Tibial nerve (tissue), 4 donors: ENCODE data around the gene CDCA5. TPM values are rescaled to one million over a fixed set of nuclear protein-coding genes. Genes with fewer than 3 reads are reported as not detected.

Source experiments
- DNase-seq, 2 donors: peaks; one replicate each; pipeline ENCODE4 v3.0.0-alpha.2; 2019; ENCODE audit warnings: low spot score in 2 of 2
- H3K27ac ChIP-seq, 4 donors: fragments of 200-600 bp; sonication (generic) in 3 of 4; one replicate each; pipeline ENCODE4 v1.5.1; 2017 to 2019; ENCODE audit warnings: mild to moderate bottlenecking in 1 of 4
- H3K27me3 ChIP-seq, 2 donors: fragments of 200-600 bp; sonication (generic) in 1 of 2; one replicate each; pipeline versions ENCODE4 v1.5.1 to v1.6.0; 2017 to 2019
- H3K36me3 ChIP-seq, 3 donors: fragments of 200-600 bp; sonication (generic); one replicate each; pipeline ENCODE4 v1.5.1; 2018 to 2019
- H3K4me1 ChIP-seq, 4 donors: fragments of 200-600 bp; sonication (generic) in 3 of 4; one replicate each; pipeline ENCODE4 v1.5.1; 2017 to 2019
- H3K4me3 ChIP-seq, 4 donors: fragments of 200-600 bp; sonication (generic) in 3 of 4; one replicate each; pipeline ENCODE4 v1.5.1; 2017 to 2019; ENCODE audit warnings: mild to moderate bottlenecking in 1 of 4, moderate library complexity in 1 of 4
- H3K9me3 ChIP-seq, 4 donors: fragments of 200-600 bp; sonication (generic) in 3 of 4; one replicate each; pipeline ENCODE4 v1.5.1; 2017 to 2019
- CTCF ChIP-seq, 5 experiments: fragments of 200-600 bp in 3 of 5; fragments of 450-650 bp in 2 of 5; sonication (generic) in 3 of 5; IDR thresholded peaks; one replicate each; pipeline ENCODE4 v1.5.1; 2016 to 2019; ENCODE audit warnings: antibody characterized with exemption in 5 of 5, mild to moderate bottlenecking in 3 of 5, moderate library complexity in 2 of 5
- EP300 ChIP-seq, 2 donors: sonication (generic); formaldehyde crosslinking; IDR thresholded peaks; one replicate each; pipeline ENCODE4 v1.6.1; 2017; ENCODE audit warnings: antibody characterized with exemption in 2 of 2, mild to moderate bottlenecking in 1 of 2
- POLR2A ChIP-seq, 2 donors: fragments of 450-650 bp; IDR thresholded peaks; one replicate each; pipeline ENCODE4 v1.6.1; 2017; ENCODE audit warnings: antibody characterized with exemption in 2 of 2, mild to moderate bottlenecking in 2 of 2, moderate library complexity in 2 of 2
- WGBS, 2 donors: methylation state at CpG; one replicate each; pipeline ENCODE4 v1.1.5; 2018; 5-methylcytosine and 5-hydroxymethylcytosine counted together
- total RNA-seq, 4 donors: library from RNA; depleted of rRNA; stranded (reverse); fragments of >200 nt; gene quantifications; one replicate each; pipeline ENCODE4 v1.1.0, GENCODE V29; 2016

Gene CDCA5
- total RNA-seq, 4 donors from 2014 or later: 0.90 to 1.3 TPM; not detected in 2

DNA sequence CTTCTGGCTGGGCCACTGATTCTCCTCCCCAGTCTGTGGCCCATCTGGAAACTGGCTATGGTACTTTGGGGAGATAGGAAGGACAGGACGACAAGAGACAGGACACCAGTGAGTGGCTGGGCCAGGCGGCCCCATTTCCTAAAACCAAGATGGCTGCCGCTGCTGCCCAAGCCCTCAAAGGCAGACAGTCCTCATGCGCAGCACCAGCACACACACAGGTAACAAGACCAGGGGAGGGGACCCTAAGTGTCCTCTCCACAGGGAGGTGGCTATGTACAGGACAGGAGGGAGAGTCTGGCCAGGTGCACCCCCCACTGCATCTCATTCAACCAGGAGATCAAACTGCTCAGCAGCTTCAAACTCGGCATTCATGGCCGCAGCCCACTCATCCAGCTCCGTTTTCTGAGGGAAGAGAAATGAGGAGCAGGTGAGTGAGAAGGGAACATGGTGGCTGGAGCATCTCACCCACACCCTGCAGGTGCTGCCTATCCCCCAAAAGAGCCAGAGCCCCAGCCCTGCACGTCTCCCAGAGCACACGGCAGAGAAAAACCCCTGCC is 5.0 kb downstream of the CDCA5 start:
- Histone ChIP-seq H3K4me3 (no peak overlapping the region), H3K27ac (peak overlapping the region in 1 of 4 donors; percentile 10), H3K27me3 (no peaks in the 10 kb centered on the region), H3K9me3 (no peaks in the 10 kb centered on the region), H3K4me1 (peaks cover 0 to 9% (median 7%) of the 10 kb centered on the region in 4 donors), H3K36me3 (no peaks in the 10 kb centered on the region)
- no peak for TF ChIP-seq POLR2A (IDR thresholded peaks at IDR 0.05)
- TF ChIP-seq EP300 (IDR thresholded peaks at IDR 0.05): no peak
- TF ChIP-seq CTCF (IDR thresholded peaks at IDR 0.05): no peak
- 84 to 92% methylated on average over 9 of the region's 9 CpGs for WGBS, 2 donors
- no peak for DNase-seq

DNA sequence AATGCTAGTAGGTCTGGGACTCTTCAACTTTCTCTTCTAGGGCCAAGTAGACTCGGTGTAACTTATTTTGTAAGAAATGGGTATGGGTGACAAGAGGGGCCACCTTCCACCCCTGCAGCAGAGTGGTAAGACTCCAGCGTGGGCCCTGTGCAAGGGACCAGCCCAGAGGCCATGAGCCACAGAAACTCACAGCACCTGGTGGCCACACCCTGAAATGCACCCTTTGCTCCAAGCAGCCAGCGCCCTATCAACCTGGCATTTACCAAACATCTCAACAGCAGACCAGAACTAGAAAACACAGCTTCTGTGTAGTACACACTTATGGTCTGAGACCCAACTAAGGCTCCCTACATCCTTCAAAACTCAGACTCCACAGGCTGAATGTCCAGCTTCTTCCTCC is 5.7 kb downstream of the CDCA5 start:
- H3K9me3 ChIP-seq: no peaks in the 10 kb centered on the region
- peaks cover 0 to 2% (median 1%) of the 10 kb centered on the region in 4 donors for H3K4me1 ChIP-seq
- no peak for DNase-seq
- TF ChIP-seq EP300 (IDR thresholded peaks at IDR 0.05): no peak
- no peak for TF ChIP-seq POLR2A (IDR thresholded peaks at IDR 0.05)
- TF ChIP-seq CTCF (IDR thresholded peaks at IDR 0.05): peak in 3 of 5 experiments; percentile 17 to 53 (median 31)
- no peak overlapping the region for H3K4me3 ChIP-seq
- WGBS, 2 donors: 58 to 72% methylated on average over 2 to 3 of the region's 3 CpGs
- H3K27ac ChIP-seq: peak overlapping the region in 1 of 4 donors; percentile 10
- no peaks in the 10 kb centered on the region for H3K36me3 ChIP-seq
- no peaks in the 10 kb centered on the region for H3K27me3 ChIP-seq

DNA sequence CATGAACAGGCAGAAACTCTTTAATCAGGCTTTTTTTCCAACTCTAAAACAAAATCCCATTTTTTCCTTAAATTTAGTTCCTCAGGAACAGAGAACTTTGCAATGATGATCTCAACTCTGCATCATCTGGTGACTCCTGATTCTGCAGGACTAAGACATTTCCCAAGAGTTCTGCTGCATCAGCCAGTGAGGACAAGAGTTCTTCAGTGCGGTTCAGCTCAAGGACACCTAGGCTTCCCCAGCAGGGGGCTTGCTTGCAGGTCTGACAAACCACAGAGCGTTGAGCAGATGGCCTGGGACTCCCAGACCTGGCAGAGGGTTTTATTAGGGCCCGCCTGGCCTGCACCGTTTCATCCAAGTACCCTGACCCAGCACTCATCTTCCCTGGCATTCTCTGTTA is 6.4 kb downstream of the CDCA5 start:
- 72 to 82% methylated on average over 4 of the region's 4 CpGs for WGBS, 2 donors
- no peak overlapping the region for H3K27ac ChIP-seq
- no peaks in the 10 kb centered on the region for H3K36me3 ChIP-seq
- no peak overlapping the region for H3K4me3 ChIP-seq
- no peaks in the 10 kb centered on the region for H3K27me3 ChIP-seq
- no peak for TF ChIP-seq POLR2A (IDR thresholded peaks at IDR 0.05)
- TF ChIP-seq CTCF (IDR thresholded peaks at IDR 0.05): no peak
- TF ChIP-seq EP300 (IDR thresholded peaks at IDR 0.05): no peak
- no peaks in the 10 kb centered on the region for H3K4me1 ChIP-seq
- H3K9me3 ChIP-seq: no peaks in the 10 kb centered on the region
- no peak for DNase-seq

DNA sequence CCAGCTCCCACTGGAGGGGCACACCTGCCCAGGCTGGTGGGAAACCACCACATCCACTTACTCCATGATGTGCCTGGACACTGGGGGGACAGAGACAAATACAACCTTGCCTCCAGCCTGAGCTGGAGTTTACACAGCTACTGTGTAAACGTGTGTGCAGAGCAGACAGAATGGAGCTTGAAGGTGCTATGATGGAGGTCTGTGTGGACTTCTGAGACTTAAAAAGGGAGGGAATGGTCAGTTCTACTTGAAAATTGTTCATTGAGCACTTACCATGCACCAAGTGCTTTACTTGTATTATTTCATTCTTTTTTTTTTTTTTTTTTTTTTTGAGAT is 11.2 kb downstream of the CDCA5 start:
- Histone ChIP-seq H3K4me1 (no peaks in the 10 kb centered on the region), H3K4me3 (no peak overlapping the region), H3K36me3 (no peaks in the 10 kb centered on the region), H3K27ac (no peak overlapping the region), H3K9me3 (no peaks in the 10 kb centered on the region), H3K27me3 (no peaks in the 10 kb centered on the region)
- no peak for TF ChIP-seq EP300 (IDR thresholded peaks at IDR 0.05)
- TF ChIP-seq CTCF (IDR thresholded peaks at IDR 0.05): no peak
- TF ChIP-seq POLR2A (IDR thresholded peaks at IDR 0.05): no peak
- 64 to 75% methylated on average over 1 of the region's 1 CpG for WGBS, 2 donors
- DNase-seq: no peak

DNA sequence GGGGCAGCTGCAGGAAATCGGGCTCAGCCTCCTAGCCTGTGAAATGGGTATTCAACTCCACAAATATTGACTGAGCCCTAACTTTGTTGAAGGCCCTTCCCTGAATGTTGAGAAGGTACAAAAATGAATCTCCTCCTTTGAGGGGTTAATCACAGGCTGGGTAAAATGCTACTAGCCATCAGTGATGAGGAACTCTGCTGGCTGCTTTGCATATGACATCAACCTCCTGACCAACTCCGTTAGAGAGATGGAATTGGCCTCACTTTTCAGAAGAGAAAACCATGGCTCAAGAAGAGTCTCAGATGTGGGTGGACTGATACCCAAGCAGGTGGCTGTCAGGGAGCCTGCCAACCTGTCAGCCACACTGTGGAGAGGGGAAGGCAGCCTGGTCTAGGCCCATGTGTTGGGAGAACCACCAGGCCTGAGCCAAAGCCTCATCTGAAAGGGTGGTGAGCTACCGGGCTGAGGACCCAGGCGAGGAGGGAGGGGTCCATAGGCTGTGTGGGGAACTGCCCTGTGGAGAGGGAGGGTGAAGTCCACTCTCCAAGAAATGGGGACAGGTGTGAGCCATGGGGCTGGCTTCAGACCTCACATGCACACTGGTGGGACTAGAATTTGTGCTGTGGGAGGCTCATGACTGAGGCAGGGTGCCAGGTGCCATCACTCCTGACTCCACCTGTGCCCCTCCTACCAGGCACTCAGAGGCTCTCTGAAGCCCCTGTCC is 11.8 kb downstream of the CDCA5 start:
- no peaks in the 10 kb centered on the region for H3K4me1 ChIP-seq
- H3K9me3 ChIP-seq: no peaks in the 10 kb centered on the region
- H3K27ac ChIP-seq: no peak overlapping the region
- TF ChIP-seq POLR2A (IDR thresholded peaks at IDR 0.05) (no peak), CTCF (IDR thresholded peaks at IDR 0.05) (no peak), EP300 (IDR thresholded peaks at IDR 0.05) (no peak)
- no peak for DNase-seq
- no peaks in the 10 kb centered on the region for H3K36me3 ChIP-seq
- no peak overlapping the region for H3K4me3 ChIP-seq
- no peaks in the 10 kb centered on the region for H3K27me3 ChIP-seq
- WGBS, 2 donors: 42 to 67% methylated on average over 2 to 4 of the region's 4 CpGs
